A549 (cell line): ENCODE results near the gene TFAP2E.

Source experiments
- CBX8 ChIP-seq: fragments of 200-600 bp; sonication (generic); IDR thresholded peaks from 2 replicates; pipeline ENCODE4 v1.6.1; 2016
- CEBPB ChIP-seq, 2 experiments: fragments of >200 bp in 1 of 2; sonication (Bioruptor Twin) in 1 of 2; formaldehyde crosslinking in 1 of 2; IDR thresholded peaks; 2 replicates each; pipeline ENCODE4 v1.6.1; 2012 to 2016
- ESRRA ChIP-seq: fragments of 150-350 bp; IDR thresholded peaks from 2 replicates; pipeline ENCODE4 v1.6.1; 2014; ENCODE audit warnings: mild to moderate bottlenecking, low read length, borderline replicate concordance
- HEYL ChIP-seq: fragments of 250-450 bp; sonication (Bioruptor Pico); IDR thresholded peaks from 2 replicates; pipeline ENCODE4 v1.8.0; 2021; ENCODE audit warnings: mild to moderate bottlenecking, moderate library complexity
- MAFK ChIP-seq: fragments of 450-650 bp; IDR thresholded peaks from 2 replicates; pipeline ENCODE4 v1.6.1; 2014; ENCODE audit not compliant: partially characterized antibody
- MYC ChIP-seq: IDR thresholded peaks from 2 replicates; pipeline ENCODE4 v1.6.1; 2012; ENCODE audit warnings: mild to moderate bottlenecking, inconsistent platforms, low read length, improper control_type of control experiment, borderline replicate concordance
- POLR2A ChIP-seq: IDR thresholded peaks from 2 replicates; pipeline ENCODE4 v1.6.1; 2012; ENCODE audit warnings: mild to moderate bottlenecking, low read length
- TP53 ChIP-seq: fragments of 250-450 bp; sonication (Bioruptor Pico); IDR thresholded peaks from 2 replicates; pipeline ENCODE4 v1.5.0; 2021; ENCODE audit warnings: mild to moderate bottlenecking, moderate library complexity
- TF ChIP-seq, protein P1 (sequence below): fragments of >200 bp; sonication (Bioruptor Twin); formaldehyde crosslinking; IDR thresholded peaks from 3 replicates; pipeline ENCODE4 v1.5.1; 2016
- TF ChIP-seq, protein P2 (sequence below): IDR thresholded peaks from 2 replicates; pipeline ENCODE4 v1.6.1; 2012

- TF ChIP-seq HEYL (CRISPR knock-in tag) = no peak
- TF ChIP-seq POLR2A = no peak
- TF ChIP-seq, protein P1, sequence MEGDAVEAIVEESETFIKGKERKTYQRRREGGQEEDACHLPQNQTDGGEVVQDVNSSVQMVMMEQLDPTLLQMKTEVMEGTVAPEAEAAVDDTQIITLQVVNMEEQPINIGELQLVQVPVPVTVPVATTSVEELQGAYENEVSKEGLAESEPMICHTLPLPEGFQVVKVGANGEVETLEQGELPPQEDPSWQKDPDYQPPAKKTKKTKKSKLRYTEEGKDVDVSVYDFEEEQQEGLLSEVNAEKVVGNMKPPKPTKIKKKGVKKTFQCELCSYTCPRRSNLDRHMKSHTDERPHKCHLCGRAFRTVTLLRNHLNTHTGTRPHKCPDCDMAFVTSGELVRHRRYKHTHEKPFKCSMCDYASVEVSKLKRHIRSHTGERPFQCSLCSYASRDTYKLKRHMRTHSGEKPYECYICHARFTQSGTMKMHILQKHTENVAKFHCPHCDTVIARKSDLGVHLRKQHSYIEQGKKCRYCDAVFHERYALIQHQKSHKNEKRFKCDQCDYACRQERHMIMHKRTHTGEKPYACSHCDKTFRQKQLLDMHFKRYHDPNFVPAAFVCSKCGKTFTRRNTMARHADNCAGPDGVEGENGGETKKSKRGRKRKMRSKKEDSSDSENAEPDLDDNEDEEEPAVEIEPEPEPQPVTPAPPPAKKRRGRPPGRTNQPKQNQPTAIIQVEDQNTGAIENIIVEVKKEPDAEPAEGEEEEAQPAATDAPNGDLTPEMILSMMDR = no peak
- no peak for TF ChIP-seq TP53 (CRISPR knock-in tag)
- no peak for TF ChIP-seq ESRRA
- TF ChIP-seq CBX8 = no peak
- TF ChIP-seq, protein P2, sequence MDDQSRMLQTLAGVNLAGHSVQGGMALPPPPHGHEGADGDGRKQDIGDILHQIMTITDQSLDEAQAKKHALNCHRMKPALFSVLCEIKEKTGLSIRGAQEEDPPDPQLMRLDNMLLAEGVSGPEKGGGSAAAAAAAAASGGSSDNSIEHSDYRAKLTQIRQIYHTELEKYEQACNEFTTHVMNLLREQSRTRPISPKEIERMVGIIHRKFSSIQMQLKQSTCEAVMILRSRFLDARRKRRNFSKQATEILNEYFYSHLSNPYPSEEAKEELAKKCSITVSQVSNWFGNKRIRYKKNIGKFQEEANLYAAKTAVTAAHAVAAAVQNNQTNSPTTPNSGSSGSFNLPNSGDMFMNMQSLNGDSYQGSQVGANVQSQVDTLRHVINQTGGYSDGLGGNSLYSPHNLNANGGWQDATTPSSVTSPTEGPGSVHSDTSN = no peak
- no peak for TF ChIP-seq MYC
- no peak for TF ChIP-seq CEBPB (IDR thresholded peaks at IDR 0.05)
- no peak for TF ChIP-seq MAFK
Observed at GRCh38 chr1:35580949-35581388, 7.9 kb downstream of the TFAP2E start.
